ENCODE data around the gene SNAI3. TPM values are rescaled to one million over a fixed set of nuclear protein-coding genes. Genes with fewer than 3 reads are reported as not detected.

Gene SNAI3
- total RNA-seq, 1 experiment from 2014 or later: 9.1 TPM

GRCh38 chr16:88726408-88726749 is 40.1 kb upstream of the SNAI3 start (continued):
- no peak for TF ChIP-seq NR3C1 (CRISPR knock-in tag; conservative IDR thresholded peaks at IDR 0.05; ENCODE audit: low read depth)
- TF ChIP-seq, protein P1, sequence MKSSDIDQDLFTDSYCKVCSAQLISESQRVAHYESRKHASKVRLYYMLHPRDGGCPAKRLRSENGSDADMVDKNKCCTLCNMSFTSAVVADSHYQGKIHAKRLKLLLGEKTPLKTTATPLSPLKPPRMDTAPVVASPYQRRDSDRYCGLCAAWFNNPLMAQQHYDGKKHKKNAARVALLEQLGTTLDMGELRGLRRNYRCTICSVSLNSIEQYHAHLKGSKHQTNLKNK (CRISPR knock-in tag; IDR thresholded peaks at IDR 0.05): no peak
- TF ChIP-seq EMX1 (CRISPR knock-in tag; IDR thresholded peaks at IDR 0.05): no peak
- no peak for TF ChIP-seq ZNF138 (CRISPR knock-in tag; conservative IDR thresholded peaks at IDR 0.05)
- no peak for TF ChIP-seq USF1 (CRISPR knock-in tag; IDR thresholded peaks at IDR 0.05)

DNA sequence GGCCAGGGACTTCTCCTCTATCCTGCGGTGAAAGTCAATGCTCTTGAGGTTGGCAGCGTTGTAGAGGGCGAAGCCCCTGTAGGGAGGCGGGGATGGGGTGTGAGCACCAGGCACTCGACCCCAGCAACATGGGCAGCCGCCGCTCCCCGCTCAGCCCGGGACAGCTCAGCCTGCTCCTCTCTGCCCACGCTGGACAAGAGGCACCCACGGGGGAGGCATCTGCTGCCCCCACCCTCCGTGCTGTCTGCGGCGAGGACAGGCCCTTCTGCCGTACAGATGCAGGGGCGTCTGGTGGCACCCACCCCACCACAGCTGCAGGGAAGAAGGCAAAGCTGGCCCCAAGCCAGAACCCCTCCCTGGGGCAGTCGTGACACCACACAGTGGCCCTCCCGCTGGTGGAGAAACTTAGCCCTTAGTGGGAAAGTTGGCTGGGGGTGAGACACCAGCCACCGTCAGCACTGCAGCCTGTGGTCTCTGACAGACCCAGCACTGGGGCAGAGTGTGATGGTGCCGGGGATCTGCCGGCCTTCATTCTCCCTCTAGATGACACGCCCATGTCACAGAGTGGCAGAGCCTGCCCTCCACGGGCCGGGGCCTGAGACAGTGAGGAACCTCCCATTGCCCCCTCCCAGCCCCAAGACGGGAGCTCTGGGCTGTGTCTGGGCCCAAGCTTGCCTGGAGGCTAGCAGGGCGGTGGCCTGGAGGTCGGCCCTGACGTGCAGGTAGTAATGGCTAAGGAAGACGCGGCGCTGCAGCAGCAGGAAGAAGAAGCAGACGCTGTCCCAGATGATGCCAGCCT is 39.5 kb upstream of the SNAI3 start:
- ChIA-PET POLR2A (no interaction called here), CTCF (interaction anchor here (1.4 to 4.0 kb wide), 2 partner anchors 12 to 17 kb away, joined by 6 to 21 read pairs; no protein-coding TSS in a partner anchor)
- Mint-ChIP-seq H3K4me3 (no peak overlapping the region), H3K4me1 (no peaks in the 10 kb centered on the region), H3K27me3 (ENCODE audit: low read depth) (no peaks in the 10 kb centered on the region), H3K36me3 (no peaks in the 10 kb centered on the region), H3K27ac (no peak overlapping the region), H3K9me3 (no peaks in the 10 kb centered on the region)
- ATAC-seq: no peak
- TF ChIP-seq, protein P2, sequence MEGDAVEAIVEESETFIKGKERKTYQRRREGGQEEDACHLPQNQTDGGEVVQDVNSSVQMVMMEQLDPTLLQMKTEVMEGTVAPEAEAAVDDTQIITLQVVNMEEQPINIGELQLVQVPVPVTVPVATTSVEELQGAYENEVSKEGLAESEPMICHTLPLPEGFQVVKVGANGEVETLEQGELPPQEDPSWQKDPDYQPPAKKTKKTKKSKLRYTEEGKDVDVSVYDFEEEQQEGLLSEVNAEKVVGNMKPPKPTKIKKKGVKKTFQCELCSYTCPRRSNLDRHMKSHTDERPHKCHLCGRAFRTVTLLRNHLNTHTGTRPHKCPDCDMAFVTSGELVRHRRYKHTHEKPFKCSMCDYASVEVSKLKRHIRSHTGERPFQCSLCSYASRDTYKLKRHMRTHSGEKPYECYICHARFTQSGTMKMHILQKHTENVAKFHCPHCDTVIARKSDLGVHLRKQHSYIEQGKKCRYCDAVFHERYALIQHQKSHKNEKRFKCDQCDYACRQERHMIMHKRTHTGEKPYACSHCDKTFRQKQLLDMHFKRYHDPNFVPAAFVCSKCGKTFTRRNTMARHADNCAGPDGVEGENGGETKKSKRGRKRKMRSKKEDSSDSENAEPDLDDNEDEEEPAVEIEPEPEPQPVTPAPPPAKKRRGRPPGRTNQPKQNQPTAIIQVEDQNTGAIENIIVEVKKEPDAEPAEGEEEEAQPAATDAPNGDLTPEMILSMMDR (IDR thresholded peaks at IDR 0.05): no peak
- TF ChIP-seq, protein P3, sequence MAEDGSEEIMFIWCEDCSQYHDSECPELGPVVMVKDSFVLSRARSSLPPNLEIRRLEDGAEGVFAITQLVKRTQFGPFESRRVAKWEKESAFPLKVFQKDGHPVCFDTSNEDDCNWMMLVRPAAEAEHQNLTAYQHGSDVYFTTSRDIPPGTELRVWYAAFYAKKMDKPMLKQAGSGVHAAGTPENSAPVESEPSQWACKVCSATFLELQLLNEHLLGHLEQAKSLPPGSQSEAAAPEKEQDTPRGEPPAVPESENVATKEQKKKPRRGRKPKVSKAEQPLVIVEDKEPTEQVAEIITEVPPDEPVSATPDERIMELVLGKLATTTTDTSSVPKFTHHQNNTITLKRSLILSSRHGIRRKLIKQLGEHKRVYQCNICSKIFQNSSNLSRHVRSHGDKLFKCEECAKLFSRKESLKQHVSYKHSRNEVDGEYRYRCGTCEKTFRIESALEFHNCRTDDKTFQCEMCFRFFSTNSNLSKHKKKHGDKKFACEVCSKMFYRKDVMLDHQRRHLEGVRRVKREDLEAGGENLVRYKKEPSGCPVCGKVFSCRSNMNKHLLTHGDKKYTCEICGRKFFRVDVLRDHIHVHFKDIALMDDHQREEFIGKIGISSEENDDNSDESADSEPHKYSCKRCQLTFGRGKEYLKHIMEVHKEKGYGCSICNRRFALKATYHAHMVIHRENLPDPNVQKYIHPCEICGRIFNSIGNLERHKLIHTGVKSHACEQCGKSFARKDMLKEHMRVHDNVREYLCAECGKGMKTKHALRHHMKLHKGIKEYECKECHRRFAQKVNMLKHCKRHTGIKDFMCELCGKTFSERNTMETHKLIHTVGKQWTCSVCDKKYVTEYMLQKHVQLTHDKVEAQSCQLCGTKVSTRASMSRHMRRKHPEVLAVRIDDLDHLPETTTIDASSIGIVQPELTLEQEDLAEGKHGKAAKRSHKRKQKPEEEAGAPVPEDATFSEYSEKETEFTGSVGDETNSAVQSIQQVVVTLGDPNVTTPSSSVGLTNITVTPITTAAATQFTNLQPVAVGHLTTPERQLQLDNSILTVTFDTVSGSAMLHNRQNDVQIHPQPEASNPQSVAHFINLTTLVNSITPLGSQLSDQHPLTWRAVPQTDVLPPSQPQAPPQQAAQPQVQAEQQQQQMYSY (CRISPR knock-in tag; IDR thresholded peaks at IDR 0.05): no peak
- TF ChIP-seq, protein P4, sequence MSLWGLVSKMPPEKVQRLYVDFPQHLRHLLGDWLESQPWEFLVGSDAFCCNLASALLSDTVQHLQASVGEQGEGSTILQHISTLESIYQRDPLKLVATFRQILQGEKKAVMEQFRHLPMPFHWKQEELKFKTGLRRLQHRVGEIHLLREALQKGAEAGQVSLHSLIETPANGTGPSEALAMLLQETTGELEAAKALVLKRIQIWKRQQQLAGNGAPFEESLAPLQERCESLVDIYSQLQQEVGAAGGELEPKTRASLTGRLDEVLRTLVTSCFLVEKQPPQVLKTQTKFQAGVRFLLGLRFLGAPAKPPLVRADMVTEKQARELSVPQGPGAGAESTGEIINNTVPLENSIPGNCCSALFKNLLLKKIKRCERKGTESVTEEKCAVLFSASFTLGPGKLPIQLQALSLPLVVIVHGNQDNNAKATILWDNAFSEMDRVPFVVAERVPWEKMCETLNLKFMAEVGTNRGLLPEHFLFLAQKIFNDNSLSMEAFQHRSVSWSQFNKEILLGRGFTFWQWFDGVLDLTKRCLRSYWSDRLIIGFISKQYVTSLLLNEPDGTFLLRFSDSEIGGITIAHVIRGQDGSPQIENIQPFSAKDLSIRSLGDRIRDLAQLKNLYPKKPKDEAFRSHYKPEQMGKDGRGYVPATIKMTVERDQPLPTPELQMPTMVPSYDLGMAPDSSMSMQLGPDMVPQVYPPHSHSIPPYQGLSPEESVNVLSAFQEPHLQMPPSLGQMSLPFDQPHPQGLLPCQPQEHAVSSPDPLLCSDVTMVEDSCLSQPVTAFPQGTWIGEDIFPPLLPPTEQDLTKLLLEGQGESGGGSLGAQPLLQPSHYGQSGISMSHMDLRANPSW (CRISPR knock-in tag; conservative IDR thresholded peaks at IDR 0.05; ENCODE audit: low read depth): no peak
- TF ChIP-seq, protein P5, sequence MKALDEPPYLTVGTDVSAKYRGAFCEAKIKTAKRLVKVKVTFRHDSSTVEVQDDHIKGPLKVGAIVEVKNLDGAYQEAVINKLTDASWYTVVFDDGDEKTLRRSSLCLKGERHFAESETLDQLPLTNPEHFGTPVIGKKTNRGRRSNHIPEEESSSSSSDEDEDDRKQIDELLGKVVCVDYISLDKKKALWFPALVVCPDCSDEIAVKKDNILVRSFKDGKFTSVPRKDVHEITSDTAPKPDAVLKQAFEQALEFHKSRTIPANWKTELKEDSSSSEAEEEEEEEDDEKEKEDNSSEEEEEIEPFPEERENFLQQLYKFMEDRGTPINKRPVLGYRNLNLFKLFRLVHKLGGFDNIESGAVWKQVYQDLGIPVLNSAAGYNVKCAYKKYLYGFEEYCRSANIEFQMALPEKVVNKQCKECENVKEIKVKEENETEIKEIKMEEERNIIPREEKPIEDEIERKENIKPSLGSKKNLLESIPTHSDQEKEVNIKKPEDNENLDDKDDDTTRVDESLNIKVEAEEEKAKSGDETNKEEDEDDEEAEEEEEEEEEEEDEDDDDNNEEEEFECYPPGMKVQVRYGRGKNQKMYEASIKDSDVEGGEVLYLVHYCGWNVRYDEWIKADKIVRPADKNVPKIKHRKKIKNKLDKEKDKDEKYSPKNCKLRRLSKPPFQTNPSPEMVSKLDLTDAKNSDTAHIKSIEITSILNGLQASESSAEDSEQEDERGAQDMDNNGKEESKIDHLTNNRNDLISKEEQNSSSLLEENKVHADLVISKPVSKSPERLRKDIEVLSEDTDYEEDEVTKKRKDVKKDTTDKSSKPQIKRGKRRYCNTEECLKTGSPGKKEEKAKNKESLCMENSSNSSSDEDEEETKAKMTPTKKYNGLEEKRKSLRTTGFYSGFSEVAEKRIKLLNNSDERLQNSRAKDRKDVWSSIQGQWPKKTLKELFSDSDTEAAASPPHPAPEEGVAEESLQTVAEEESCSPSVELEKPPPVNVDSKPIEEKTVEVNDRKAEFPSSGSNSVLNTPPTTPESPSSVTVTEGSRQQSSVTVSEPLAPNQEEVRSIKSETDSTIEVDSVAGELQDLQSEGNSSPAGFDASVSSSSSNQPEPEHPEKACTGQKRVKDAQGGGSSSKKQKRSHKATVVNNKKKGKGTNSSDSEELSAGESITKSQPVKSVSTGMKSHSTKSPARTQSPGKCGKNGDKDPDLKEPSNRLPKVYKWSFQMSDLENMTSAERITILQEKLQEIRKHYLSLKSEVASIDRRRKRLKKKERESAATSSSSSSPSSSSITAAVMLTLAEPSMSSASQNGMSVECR (CRISPR knock-in tag; IDR thresholded peaks at IDR 0.05; ENCODE audit: borderline replicate concordance): no peak
- TF ChIP-seq, protein P6, sequence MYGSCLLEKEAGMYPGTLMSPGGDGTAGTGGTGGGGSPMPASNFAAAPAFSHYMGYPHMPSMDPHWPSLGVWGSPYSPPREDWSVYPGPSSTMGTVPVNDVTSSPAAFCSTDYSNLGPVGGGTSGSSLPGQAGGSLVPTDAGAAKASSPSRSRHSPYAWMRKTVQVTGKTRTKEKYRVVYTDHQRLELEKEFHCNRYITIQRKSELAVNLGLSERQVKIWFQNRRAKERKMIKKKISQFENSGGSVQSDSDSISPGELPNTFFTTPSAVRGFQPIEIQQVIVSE (CRISPR knock-in tag; IDR thresholded peaks at IDR 0.05; ENCODE audit: borderline replicate concordance): no peak
- TF ChIP-seq MYBL2 (CRISPR knock-in tag; IDR thresholded peaks at IDR 0.05) (no peak), GTF2I (CRISPR knock-in tag; conservative IDR thresholded peaks at IDR 0.05) (no peak), ZNF219 (CRISPR knock-in tag; IDR thresholded peaks at IDR 0.05; ENCODE audit: borderline replicate concordance) (no peak), ZNF263 (CRISPR knock-in tag; IDR thresholded peaks at IDR 0.05; ENCODE audit: low read depth) (no peak)
- DNase-seq (ENCODE audit: low spot score): no peak
